Inflammatory macrophage (primary cell): ENCODE results near the gene CARMIL1.
"Not testable (repeated sequence)": the region's sequence is repeated elsewhere in the genome, so short reads cannot be mapped to it uniquely, and the experiment has no call there.

Source experiments
- DNase-seq, 2 donors: peaks; one replicate each; pipeline ENCODE4 v3.0.0-alpha.2; 2020 to 2022

Gene CARMIL1

DNA sequence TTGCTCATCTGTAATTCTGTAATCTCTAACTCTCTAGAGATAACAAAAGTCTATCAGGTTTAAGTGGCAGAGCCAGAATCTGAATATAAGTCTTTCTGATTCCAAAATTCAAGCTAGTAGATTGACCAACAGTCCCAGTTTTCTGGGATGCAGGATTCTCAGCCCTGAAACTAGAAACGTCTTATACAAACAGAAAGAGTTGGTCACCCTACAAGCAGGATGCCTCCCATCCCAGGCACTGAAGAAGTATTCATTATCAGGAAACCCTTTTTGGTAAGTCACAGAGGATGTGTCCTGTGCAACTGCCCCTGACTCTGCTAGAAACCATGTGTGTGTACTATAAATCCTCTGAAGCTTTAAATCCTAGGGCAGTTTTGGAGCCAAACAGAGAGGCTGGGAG, 135.0 kb downstream of the CARMIL1 start:
- no peak for DNase-seq

GRCh38 chr6:25414755-25415154, 135.6 kb downstream of the CARMIL1 start:
- DNase-seq, result no peak

- no peak for DNase-seq
Measured at GRCh38 chr6:25415274-25415673, 136.1 kb downstream of the CARMIL1 start.

DNA sequence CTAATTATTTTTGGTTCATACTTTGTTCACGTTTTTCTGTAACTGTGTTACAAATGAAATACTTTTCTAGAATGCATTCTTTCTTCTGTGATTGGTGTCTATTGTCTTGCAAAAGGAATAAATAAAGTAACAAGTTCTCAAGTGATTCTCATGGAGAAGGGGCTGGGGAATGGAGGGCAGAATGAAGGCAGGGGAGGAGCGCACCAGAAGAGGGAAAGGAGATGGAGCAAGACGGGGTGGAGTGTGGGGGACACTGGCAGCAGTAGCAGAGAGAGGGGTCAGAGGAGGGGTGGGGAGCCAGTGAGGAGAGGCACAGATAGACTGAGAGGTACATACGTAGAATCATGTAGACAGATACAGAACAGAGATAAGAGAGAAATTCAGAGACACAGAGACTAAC, 136.5 kb downstream of the CARMIL1 start:
- no peak for DNase-seq

DNA sequence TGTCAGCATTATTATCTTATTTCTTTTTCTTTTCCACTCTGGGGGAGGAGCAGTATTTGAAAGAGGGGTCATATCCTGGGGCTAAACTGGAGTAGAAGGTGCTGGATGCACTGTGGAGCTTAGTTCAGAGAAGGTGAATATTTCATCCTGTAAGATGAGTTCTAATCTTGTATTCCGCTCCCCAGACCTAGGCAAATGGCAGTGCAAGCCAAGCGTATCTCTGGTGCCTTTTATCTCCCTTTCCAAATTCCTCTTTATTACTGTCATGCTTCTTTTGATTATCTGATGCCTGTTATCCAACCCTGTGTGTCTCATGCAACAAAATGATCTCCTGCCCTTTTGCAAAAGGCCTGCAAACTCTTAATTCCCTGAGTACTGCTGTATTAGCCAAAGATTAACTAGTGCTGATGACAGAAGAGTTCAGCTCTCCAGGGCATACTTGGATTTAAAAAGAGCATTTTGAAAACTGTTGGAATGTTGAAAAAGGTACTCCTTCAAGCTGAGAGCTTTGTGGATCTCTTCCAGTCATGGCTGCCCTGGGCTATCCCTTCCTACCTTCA, 138.0 kb downstream of the CARMIL1 start:
- DNase-seq, result no peak

DNA sequence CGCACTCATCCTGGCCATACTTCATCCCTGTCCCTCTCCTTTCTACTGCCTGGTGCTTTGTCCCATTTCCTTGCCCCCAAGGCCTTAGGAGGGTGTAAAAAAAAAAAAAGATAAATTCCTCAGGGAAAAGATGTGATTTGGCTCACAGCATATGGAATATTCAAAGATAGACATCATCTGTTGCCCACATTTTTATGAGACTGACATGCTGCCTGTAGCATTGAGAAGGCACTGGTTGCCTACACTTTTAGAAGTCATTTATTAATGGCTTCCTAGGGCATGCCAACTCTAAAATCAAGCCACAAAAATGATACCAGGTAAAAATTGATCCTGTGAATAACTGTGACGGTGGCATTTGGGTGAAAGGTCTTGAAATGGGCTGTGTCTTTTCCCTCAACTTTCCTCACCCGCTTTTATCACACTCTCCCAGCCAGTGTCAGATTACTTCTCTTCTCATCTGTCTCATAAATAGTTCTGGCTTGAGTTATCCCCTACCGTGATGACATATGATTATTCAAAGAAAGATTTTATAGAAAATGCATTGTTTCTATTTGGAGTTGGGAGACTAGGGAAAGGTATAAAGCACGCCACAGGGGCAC, 139.4 kb downstream of the CARMIL1 start:
- no peak for DNase-seq

GRCh38 chr6:25419879-25420278, 140.7 kb downstream of the CARMIL1 start:
- DNase-seq, result no peak

DNA sequence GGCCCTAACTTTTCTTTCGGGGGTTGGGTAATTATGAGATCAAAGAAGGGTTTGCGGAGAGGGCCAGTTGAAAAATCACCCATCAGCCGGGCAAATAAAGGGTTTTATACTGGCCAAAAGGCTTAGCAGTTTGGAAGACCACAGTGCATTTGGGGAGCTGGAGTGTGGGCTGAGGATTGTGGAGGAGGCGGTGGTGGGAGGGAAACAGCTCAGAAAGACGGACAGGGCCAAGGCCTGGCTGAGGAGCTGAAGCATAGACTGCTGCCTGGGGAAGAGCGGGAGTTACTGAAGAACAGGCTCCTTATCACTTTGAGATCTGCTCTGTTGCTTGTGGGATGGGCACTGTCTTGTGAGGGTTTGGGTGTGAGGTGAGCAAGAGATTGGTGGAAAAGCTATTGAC, 144.2 kb downstream of the CARMIL1 start:
- no peak for DNase-seq

DNA sequence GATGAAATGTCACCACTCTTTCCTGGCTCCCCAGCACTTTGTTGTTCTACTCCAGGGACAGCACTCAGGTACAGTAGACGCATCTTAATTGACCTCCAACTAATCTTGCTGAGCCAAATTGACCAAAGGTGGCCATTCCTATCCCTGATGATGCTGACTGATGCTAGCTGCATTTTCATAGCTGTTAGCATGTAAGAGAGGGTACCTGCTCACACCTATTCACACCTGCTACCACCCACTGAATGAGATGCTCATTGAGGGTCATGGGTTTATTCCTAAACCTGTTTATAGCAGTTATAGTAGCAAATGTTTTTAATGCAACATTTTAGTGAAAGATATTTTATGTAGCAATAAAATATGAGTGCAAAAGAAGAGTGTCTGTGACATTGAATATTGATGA, 145.1 kb downstream of the CARMIL1 start:
- no peak for DNase-seq

GRCh38 chr6:25427549-25427948, 148.4 kb downstream of the CARMIL1 start:
- no peak for DNase-seq

DNA sequence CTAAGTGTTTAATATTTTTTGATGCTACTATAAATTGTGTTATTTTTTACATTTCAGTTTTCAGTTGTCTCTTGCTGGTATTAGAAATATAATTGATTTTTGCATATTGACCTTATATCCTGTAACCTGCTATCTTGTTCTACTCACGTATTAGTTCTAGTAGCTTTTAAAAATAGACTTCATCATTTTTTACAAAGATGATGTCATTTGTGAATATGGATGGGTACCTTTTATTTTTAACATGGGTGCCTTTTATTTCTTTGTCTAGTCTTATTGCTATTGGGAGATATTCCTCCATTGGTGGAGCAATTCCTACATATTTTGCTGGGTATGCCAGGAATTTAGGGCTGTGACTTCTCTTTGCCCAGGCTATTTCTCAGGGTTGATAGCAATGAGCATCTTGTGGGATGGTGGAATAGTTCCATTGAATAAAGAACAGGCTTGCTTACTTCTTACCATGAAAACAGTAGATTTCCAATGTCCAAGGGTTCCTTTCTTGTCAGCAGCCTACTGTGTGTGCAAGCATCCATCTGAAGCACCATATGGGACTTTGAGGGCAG, 149.7 kb downstream of the CARMIL1 start:
- DNase-seq, result no peak

DNA sequence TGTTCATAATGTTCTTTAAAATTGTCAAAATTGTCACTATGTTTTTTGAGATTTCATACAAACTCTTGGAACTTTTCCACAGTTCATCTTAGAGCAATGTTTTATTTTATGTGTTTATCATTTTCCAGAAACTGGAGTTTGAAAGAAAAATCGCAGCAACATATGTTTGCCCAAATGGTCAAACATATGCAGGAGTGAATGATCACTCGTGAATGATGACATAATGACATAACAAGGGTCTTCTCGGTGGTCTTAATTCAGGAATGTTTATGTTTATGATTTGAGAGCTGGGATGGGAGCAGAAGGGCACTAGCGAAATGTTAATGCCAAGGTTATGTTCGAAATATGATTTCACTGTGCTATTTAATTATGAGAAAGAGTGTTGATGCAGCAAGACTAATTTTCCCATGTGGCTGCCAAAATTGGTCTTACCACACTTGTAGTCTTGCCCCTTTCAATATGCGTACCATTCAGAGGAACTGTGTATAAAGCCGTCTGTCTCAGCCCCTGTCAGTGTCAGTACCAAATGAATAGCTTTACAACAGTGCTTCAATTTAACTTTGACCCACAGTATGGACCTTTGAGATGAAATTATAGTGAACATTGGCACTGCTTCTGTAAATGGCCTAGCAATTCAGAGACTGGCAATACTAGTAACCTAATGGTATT, 152.3 kb downstream of the CARMIL1 start:
- no peak for DNase-seq

DNA sequence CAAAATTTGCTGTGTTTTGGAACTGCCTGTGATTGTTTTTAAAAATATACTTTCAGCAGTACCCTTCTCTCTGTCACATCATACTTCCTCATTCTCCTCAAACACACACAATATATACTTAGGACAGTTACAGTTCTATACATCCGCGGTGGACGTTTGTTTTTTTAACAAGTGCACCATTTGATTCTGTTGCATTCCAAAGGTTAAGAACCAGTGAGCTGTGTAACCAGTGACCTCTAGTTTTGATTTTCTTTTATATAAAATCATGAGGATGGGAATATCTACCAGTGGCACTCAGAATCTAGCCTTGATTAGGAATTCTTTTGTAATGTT, 152.8 kb downstream of the CARMIL1 start:
- no peak for DNase-seq

- DNase-seq, result peak; percentile 52 to 57
Measured at GRCh38 chr6:25434921-25435320, 155.7 kb downstream of the CARMIL1 start.

DNA sequence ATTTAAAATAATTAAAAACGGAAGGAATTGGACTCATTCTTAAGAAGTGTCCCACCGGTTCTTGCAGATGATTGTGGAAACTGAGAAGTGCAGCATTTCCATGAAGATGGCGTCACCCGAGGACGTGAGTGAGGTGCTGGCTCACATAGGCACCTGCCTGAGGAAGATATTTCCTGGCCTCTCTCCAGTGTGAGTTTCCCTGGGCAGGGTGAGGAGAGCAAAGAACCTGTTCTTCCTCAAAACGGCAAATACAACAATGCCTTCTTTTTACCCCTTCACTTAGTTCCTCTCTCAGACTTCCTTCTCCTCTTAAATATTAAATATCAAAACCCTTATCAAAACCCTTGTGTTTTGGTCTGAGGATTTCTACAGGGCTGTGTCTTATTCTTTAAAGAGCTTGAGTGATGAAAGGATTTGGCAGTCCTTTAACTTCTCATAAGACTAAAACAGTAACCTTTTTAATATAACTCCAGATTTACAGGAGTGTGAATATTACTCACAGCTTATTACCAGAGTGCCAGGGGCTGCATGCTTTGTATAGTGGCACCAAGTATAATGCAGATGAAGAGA, 156.3 kb downstream of the CARMIL1 start:
- DNase-seq, result peak; percentile 21 to 39

DNA sequence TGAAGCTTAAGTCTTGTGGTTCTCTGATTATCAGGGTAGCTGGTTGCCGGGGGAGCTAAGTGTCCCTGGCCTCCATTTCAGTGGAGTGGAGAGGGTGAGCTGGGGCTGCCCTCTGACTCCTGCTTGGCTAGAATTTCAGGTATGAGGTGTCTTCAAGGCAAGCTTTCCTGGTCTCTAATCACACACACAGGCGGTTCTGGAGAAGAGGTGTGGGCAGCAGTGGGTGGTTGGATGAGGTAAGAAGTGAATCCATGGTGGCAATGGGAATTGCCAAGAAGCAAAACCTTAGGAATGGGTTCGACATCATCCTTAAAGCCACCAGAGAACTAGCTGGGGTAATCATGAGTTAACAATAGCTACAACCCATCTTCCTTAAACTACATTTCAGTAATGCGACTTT, 157.6 kb downstream of the CARMIL1 start:
- no peak for DNase-seq

DNA sequence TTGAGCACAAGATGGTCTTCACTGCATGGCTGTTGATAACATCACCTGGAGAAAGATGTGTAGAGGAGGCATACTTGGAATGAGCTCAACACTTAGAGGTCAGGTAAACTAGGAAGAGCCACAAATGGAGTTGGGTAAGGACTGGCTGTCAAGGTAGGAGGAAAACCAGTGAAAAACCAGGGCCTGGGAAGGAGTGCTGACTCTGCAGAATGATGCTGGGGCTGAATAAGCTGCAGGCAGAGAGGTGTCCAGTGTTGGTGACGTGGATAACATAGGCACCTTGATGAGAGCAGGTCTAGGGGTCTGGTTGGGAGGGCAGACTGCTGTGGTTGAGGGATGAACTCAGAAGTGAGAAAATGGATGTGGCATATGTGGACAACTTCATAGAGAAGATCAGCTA, 160.2 kb downstream of the CARMIL1 start:
- no peak for DNase-seq

- no peak for DNase-seq
Measured at GRCh38 chr6:25441663-25442270, 162.6 kb downstream of the CARMIL1 start.

DNA sequence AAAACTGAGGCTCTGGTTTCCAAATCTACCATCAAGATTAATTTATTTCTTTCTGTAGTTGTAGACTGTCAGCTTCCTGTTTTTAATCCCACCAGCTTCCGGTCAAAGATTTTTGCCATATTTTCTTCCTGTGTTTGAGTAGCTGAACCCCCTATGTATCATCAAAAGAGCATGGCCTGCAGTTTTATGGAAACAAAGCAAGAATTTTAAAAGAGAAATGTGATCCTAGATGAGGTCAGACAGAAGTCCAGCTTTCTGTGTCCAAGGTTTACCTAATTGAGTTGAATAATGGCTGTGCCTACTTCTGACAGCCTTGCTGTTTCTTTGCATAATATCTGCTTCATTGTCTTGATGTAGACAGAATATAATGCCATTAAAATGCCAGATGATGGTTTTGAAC, 163.7 kb downstream of the CARMIL1 start:
- DNase-seq, result peak; percentile 25 to 39

GRCh38 chr6:25444521-25444920, 165.3 kb downstream of the CARMIL1 start:
- DNase-seq, result not testable (repeated sequence)

GRCh38 chr6:25446830-25447569, 167.8 kb downstream of the CARMIL1 start:
- peak; percentile 61 to 69 for DNase-seq

DNA sequence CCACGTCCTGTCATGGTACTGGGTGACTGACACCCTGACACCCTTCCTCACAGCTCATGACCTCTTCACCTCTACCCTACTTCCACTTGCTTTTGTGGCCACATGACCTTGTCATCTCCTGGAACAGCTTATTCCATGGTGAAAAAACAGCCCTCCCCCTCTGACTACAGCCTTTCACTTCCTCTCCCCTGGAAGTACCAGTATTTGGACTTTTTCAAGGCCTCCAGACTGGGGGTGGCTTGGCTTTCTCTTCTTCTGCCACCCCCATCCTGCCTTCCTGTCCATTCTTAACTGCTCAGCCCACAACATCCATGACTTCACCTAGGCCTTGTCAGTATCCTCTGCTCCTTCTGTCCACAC, 168.4 kb downstream of the CARMIL1 start:
- peak; percentile 89 to 95 for DNase-seq
